Fibroblast of villous mesenchyme (primary cell): ENCODE data around the gene ETV7. TPM values are rescaled to one million over a fixed set of nuclear protein-coding genes. Genes with fewer than 3 reads are reported as not detected.
A peak's percentile ranks its signal among the peaks of the same experiment; 100 is the strongest.
"Not testable (repeated sequence)": the region's sequence is repeated elsewhere in the genome, so short reads cannot be mapped to it uniquely, and the experiment has no call there.

Experiments used
- DNase-seq: peaks from one replicate; pipeline ENCODE4 v3.0.0-alpha.2; 2010; ENCODE audit warnings: low read depth
- H3K4me3 ChIP-seq: 2 replicates; pipeline ENCODE4 v1.5.1; 2011; ENCODE audit warnings: low read depth, mild to moderate bottlenecking, low read length
- CTCF ChIP-seq: IDR thresholded peaks from 2 replicates; pipeline ENCODE4 v1.5.1; 2012; ENCODE audit warnings: low read depth, mild to moderate bottlenecking, low read length; ENCODE audit not compliant: insufficient read depth
- total RNA-seq: library from RNA; depleted of rRNA; stranded (reverse); fragments of >200 nt; gene quantifications from 2 replicates; pipeline ENCODE4 v1.2.3, GENCODE V29; 2012

The ETV7 gene
- total RNA-seq, 1 donor: 0.86 TPM

- peak; percentile 60 for DNase-seq
- peak overlapping the region; percentile 47 for H3K4me3 ChIP-seq
- peak; percentile 97 for TF ChIP-seq CTCF
These were observed 46.6 kb downstream of the ETV7 start for GRCh38 chr6:36340618-36341454.

- DNase-seq: no peak
- no peak overlapping the region for H3K4me3 ChIP-seq
- TF ChIP-seq CTCF: no peak
These were observed 47.2 kb downstream of the ETV7 start for GRCh38 chr6:36340306-36340617.

- no peak overlapping the region for H3K4me3 ChIP-seq
- no peak for DNase-seq
- no peak for TF ChIP-seq CTCF
These were observed 48.3 kb downstream of the ETV7 start for GRCh38 chr6:36339146-36339545.

GRCh38 chr6:36338223-36338622 is 49.2 kb downstream of the ETV7 start:
- DNase-seq, H3K4me3 ChIP-seq: not testable (repeated sequence)

GRCh38 chr6:36337814-36338213 is 49.7 kb downstream of the ETV7 start:
- no peak for TF ChIP-seq CTCF
- DNase-seq: no peak
- no peak overlapping the region for H3K4me3 ChIP-seq

- no peak within 1 kb of the TSS for H3K4me3 ChIP-seq
- TF ChIP-seq CTCF: no peak
- no peak for DNase-seq
These were observed 50.7 kb downstream of the ETV7 start, which contains the start of gene BNIP5 for GRCh38 chr6:36336779-36337241. TSS of gene BNIP5 (minus strand) at chr6:36336888. CDS start at chr6:36330690, 6,198 bp downstream.

- no peak for DNase-seq
- H3K4me3 ChIP-seq: no peak overlapping the region
- TF ChIP-seq CTCF: no peak
These were observed 51.2 kb downstream of the ETV7 start for GRCh38 chr6:36336208-36336710.
